GM20431 (cell line): ENCODE data around the gene SLC22A17.

ENCODE experiments used
- in situ Hi-C: fragments of 300-500 bp; cut with MseI, MboI; formaldehyde crosslinking; loops from one replicate; pipeline ENCODE4 v1.15.0; 2020; ENCODE audit warnings: low sequenced_read_pairs; ENCODE audit not compliant: unreplicated experiment

Gene SLC22A17

DNA sequence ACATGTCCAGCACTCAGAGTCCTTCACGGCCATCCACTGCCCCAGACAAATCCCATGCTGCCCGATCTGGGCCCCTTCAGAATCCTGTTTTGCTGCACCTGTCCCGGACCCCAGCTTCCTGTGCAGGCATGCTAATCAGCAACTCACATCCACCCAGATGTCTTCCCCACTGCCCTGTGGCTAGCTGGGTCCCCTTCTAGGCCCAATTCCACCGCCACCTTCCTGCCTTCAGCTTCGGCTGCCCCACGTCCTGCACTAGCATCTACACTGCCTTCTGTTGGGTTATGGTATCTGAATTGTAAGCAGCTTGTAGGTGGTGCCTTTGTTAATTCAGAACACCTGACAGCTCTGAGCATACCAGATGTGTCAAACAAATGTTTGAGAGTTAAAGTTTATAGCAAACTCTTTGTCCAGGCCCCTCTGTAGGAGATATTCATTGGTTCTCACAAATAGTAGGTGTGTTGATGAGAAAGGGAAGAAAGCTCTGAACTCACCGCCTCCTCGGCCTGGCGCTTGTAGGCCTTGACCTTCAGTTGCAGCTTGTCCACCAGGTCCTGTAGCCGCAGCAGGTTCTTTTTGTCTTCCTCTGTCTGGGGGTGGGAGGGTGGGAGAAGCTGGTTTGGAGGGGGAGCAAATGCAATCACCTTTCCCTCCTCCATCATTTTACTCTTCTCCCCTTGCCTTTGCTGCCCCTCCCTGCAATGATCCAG, 30.2 kb upstream of the SLC22A17 start:
- in situ Hi-C loops, result no loop called here

DNA sequence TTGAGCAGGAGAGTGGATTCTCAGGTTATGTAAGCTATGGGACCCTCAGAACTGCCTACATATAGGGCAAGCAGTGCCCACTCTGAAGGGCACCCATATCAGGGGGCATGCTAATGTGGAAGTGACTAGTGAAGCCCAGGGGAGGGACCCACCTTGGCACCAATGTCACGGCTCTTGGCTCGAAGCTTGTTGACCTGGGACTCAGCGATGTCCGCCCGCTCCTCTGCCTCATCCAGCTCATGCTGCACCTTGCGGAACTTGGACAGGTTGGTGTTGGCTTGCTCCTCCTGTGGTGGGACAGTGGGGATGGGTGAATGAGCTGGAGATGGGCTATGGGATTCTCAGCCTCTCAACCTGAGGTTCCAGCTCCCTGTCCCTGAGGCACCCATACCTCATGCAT, 29.6 kb upstream of the SLC22A17 start:
- in situ Hi-C loops, result no loop called here

DNA sequence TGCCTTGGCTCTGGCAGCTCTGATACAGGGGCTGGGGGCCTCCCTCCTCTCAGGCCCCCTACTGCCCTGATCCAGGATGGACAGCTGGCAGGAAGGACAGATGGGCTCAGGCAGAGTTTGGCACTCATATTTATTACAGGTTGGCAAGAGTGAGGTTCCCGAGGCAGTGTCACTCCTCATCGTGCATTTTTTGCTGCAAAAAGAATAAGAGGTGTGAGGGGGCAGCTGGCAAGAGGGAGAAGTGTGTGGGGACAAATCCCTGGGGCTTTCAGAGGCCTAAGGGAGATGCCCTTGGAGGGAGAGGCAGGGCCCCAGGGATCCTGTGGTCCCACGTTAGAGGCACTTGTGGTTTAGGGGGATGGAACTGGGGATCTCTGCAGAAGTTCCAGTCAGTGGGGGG, 29.2 kb upstream of the SLC22A17 start:
- in situ Hi-C loops, result no loop called here

DNA sequence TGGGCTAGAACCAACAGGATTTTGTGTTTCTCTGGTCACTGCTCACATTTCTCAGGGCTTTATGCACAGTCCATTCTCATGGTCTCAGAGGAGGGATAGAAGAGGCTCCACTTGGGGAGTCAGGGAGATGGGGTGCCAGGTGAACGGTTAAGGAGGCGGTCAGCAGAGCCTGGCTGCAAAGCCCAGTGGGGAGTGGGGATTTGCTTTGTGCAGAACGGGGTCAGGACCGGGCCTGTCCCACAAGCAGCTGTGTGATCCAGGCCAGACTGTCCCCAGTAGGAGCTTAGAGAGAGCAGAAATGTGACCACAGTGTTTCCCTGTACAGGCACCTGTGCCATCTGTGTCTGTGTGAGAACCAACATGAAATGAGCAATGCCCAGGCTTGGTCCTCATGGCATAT, 28.3 kb upstream of the SLC22A17 start:
- in situ Hi-C loops, result no loop called here

DNA sequence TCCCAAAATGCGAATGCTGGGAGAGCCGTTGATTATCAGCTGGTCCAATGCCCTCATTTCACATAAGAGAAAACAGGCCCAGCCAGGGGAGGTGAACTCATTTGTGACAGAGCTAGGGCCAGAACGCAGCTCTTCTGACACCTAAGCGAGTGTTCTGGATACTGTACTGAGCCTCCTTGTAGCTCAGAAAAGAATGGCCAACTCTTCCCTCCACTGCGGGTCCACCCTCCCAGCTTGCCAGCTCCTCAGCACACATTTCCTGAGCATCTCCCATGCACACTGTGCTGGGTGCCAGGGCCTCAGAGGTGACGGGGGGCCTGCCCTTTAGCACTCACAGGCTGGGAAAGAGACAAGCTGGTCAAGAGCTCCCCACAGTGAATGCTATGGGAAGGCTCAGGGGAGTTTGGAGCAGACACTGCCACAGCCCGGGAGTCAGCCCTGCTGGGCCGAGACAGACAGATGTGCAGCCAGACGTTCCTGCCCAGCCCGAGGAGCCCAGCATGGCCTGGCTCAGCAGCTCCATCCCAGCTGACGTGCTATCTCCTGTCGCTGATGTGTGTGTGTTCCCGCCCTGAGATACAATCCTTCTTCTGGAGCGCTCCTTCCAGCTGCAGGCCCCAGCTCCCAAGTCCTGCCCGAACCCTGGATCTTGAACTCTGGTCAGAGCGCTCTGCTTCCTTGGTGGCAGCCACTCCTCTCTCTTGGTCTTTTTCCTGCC, 27.7 kb upstream of the SLC22A17 start:
- in situ Hi-C loops, result no loop called here

DNA sequence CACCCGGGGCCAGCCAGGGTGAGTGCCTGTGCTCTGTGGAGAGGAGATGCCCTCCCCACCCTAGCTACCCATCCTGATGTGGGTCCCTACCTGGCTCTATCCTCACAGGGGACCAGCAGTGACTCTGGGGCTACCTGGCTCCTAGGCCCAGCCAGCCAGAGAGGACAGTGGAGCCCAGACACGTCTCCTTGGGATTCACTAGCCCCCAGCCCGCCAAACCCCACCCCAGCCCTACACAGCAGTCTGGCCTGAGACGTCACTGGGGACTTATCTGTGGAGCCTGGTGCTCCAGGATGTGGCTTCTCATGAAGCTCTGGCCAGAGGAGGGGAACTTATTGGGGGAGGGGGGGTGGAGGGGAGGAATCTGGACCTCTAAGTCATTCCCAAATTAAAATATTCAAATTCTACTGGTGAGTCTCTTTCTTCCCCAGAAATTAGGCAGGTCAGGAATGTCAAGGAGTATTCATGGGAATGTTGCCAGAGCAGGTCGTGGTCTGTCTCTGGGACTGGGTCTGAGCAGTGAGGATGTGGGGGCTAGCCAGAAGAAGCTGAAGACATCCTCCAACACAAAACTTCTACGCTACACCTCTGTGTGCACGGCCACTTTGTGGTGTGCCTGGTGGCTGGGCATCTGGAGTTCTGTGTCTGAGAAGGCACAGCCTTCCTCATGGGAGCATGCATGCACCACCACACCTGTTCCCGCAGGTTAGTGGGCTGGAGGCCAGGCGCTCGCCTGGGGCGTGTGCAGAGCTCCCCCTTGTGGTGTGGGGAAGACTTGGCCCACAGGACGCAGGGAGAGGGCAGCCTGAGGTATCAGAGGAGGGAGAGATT, 26.9 kb upstream of the SLC22A17 start:
- in situ Hi-C loops, result no loop called here

DNA sequence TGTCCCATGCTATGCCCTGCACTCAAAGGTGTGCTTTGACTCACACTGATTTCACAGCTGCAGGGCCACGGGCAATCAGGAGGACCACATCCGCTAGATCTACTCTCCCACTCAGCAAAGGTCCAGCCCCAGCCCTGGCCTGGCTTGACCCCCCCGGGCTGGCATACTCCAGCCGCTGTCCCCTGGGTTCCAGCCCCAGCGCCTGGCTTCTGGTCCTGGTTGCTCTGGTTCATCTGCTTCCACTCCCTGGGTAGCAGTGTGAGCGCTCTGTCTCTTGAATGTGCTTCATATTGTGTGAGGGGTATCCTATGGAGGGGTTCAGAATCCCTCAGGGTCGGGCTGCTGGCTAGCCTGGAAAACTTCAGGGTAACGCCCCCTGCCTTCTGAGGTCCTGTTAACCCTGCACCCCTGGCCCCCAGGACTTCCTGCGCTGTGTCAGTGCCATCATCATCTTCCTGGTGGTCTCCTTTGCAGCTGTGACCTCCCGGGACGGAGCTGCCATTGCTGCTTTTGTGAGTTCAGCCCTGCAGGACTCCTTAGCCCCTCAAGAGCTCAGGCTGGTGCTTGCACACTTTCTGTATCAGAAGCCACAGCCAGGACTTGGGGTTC, 26.0 kb upstream of the SLC22A17 start:
- in situ Hi-C loops, result no loop called here

DNA sequence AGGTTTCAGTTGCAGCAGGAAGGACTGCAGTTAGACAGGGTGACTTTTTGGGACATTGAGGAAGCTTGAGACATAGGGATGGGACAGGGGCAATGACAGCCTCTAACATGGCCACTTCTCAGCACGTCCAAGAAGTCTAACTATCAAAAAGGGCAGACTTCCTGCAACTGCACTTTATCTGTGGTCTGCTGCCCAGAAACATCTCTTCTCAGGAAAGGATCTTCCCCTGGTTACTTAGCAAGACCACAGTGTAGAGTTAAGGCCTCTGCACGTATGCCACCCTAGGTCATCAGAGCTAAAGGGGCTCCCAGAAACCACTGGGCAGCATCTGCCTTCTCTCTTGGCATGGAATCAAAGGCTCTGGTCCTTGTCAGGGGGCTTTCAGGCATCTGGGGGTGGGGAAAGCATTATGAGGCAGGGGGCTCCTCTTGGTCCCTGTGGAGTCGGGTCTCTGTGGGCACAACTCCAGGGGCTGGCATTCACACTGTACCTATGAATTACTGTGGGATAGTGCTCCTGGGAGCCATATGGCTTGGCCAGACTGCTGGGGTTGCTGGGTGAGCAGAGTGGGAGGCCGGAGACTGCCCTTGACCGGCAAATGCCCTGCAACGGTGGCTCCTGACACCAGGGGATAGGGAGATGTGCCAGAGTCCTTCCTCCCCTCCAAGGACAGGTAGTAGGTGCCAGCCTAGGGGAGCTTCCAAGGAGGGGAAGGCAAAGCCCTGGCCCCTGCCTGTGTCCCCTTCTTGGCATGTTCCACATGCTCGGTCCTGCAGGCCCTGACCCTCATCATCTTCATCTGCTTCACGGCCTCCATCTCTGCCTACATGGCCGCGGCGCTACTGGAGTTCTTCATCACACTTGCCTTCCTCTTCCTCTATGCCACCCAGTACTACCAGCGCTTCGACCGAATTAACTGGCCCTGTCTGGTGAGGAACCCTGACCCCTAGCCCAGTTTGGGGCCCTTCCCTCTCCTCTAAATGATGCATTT, 25.2 kb upstream of the SLC22A17 start:
- in situ Hi-C loops, result no loop called here

DNA sequence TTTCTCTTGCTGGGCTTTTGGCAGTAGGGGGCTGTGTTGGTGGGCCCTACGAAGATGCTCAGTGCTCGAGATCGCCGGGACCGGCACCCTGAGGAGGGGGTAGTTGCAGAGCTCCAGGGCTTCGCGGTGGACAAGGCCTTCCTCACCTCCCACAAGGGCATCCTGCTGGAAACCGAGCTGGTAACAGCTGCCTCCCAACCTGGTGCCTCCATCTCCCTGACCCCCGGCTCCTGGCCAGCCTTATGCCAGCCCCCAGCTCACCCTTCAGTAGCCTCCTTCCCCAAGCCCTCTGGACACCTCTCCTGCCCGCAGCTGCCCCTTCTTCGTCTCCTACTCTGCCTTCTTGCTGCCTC, 24.5 kb upstream of the SLC22A17 start:
- in situ Hi-C loops, result no loop called here

DNA sequence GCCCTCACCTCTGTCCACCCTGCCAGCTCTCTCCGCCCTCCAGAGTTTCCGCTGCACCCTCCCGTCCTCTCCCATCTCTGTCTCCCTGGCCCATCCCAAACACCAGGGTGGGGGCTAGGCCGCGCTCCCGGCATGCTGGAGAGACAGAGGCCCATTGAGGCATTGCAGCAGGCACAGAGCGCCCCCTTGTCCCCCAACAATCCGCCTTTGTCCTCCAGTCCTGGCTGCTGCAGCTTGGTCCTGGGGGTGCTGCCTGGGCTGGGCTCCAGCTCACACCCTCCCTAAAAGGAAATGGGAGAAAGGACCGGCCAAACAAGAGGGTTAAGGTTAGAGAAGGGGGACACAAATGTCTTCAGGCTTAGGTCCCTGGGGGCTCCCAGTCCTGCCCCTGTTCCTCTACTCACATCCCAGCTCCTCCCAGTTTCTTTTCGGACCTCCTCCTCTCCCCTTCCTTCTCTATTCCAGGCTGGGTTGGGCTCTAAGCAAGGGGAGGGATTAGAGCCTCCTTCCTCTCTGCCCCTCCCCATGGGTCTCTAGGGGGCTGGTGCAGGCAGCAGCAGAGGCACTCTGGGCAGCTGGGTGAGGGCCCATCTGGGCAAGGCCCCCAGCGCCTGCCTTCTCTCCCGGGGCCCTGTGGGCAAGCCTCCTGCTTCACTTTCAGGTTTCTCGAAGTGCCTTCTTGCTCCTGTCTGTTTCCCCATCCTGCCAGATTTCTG, 24.0 kb upstream of the SLC22A17 start, which contains the start of gene CMTM5:
CMTM5 (plus strand) TSS at position 565 of the 716 bp plus-strand sequence. CDS start 206 bp downstream, outside the sequence.
- in situ Hi-C loops, result no loop called here

DNA sequence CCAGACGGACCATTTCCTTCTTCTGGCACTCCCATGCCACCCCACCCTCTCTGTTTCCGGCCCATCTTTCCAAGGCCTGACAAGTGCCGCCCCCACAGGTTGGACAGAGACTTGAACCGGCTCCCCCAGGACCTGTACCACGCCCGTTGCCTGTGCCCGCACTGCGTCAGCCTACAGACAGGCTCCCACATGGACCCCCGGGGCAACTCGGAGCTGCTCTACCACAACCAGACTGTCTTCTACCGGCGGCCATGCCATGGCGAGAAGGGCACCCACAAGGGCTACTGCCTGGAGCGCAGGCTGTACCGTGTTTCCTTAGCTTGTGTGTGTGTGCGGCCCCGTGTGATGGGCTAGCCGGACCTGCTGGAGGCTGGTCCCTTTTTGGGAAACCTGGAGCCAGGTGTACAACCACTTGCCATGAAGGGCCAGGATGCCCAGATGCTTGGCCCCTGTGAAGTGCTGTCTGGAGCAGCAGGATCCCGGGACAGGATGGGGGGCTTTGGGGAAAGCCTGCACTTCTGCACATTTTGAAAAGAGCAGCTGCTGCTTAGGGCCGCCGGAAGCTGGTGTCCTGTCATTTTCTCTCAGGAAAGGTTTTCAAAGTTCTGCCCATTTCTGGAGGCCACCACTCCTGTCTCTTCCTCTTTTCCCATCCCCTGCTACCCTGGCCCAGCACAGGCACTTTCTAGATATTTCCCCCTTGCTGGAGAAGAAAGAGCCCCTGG, 23.0 kb upstream of the SLC22A17 start:
- in situ Hi-C loops, result no loop called here

DNA sequence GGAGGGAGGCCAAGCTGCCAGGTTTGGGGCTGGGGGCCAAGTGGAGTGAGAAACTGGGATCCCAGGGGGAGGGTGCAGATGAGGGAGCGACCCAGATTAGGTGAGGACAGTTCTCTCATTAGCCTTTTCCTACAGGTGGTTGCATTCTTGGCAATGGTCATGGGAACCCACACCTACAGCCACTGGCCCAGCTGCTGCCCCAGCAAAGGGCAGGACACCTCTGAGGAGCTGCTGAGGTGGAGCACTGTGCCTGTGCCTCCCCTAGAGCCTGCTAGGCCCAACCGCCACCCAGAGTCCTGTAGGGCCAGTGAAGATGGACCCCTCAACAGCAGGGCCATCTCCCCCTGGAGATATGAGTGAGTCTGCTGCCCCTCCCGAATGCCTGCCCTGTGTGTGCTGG, 20.4 kb upstream of the SLC22A17 start:
- in situ Hi-C loops, result no loop called here

DNA sequence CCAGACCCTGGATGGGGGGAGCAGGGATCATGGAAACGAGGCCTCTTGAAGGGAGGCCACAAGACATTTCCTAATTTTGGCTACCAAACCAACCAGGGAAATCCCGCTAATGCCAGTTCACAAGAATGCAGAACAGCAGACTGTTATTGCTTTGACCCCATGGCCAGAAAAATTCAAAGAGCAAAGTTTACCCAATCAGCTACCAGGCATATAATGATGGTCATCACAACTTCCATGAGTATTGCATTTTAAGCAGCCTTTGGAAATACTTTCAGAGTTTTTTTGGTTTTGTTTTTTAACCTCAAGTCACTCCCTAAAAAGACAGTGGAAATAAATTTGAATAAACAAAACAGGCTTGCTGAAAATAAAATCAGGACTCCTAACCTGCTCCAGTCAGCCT, 19.8 kb upstream of the SLC22A17 start, which contains the start of gene IL25:
IL25 (plus strand) TSS at position 301 of the 400 bp plus-strand sequence.
- in situ Hi-C loops, result no loop called here

DNA sequence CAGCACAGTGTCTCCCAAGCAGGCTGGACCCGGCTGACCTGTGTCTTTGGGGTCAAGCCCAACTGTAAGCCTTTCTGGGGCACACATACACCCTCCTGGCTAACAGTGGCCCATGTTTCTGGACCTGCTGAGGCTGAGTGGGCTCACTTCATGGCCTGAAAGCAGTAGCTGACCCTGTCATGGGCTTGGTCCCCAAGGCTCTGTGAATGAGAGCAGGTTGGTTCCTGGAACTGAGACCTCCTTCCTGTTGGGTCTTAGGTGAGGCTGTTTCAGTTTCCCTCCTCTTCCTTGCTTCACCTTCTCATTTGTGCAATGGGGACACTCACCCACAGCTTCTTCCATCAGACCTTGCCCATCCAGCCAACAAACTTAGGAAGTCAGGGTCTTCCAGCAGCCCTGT, 19.2 kb upstream of the SLC22A17 start:
- in situ Hi-C loops, result no loop called here

DNA sequence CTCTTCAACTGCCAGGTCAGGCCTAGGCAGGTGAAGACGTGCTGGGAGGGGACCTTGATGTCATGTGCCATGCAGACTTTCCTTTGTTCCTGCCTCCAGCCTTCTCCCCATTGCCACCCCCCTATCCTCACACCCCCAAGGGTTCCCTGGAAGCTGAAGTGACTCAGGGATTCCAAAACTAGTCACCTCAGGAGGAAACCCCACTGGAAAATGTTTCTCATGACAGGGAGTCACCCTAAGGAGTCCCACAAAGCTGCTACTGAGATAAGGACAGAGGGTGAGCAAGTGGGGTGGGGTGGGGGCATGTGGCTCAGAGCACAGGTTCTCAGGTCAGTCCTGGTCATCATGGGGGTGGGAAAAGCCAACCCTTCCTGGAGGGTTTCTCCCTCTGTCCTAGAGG, 17.5 kb upstream of the SLC22A17 start:
- in situ Hi-C loops, result no loop called here

DNA sequence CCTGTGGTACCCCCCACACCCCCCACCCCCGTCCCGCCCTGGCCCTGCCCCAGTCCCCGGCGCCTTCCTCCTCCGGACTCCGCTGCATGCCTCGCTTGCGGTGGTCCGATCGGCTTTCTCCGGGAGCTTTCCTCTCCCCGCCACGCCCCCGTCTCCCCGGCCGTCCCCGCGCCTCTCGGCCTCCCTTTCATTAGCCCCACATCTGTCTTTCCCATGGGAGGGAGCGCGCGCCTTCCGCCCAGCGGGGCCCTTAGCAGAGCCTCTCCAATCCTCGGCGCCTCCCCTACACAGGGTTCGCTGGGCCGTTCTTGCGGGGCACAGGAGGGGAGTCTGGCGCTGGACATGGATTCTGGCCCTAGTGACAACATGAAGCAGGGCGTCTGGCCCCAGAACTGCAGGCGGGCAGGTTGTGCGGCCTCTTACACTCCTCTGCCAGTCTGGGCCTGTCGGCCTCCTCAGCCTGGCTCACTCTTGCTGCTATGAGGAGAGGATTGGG, 13.8 kb upstream of the SLC22A17 start:
- in situ Hi-C loops, result no loop called here

DNA sequence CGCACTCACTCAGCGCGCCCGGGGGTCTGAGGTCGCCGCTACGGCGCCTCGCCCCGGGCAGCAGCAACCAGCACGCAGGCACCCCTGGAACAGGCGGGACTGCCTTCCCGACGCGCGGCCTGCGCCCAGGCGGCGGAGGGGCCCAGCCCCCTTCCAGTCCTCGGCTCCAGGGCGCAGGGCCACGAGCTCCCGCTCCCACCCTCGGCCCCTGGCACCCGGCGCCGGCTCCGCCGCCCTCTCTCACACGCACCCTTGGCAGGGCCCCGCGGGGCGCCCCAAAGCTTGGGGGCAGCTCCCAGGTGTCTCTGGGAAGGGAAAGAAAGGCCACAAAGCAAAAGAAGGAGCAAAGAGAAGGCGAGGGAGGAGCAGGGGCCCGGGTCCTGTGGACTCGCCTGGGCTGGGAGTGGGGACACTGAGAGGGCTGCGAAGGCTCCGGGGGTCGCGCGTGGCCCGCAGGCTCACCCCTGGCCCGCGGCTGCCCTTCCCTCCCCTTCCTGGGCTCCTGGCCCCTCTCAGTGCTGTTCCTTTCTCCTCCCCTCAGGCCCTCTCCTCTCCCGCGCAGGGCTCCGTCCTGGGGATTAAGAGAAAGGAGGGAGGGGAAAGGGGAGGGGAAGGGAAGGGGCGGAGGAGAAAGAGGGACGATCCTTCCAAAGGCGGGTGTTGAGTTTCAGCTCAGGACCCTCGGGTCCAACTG, 13.2 kb upstream of the SLC22A17 start:
- in situ Hi-C loops, result no loop called here
